ENCODE measurements around the gene SSR3. TPM values are rescaled to one million over a fixed set of nuclear protein-coding genes. Genes with fewer than 3 reads are reported as not detected.

Gene SSR3
- total and polyA plus RNA-seq, 2 of the 13 experiments (the other 11 are each of a cell fraction or from before 2014, with no cell fraction given): 229 to 325 TPM

GRCh38 chr3:156599089-156599874 is 44.4 kb upstream of the SSR3 start:
- Histone ChIP-seq H3K9ac (ENCODE audit: insufficient read depth, low read depth, low read length) (no peak overlapping the region), H3K4me2 (ENCODE audit: low read depth, low read length) (no peak overlapping the region), H3K27ac (ENCODE audit: extremely low read length, insufficient read depth, low read length) (no peak overlapping the region), H3K27me3 (ENCODE audit: control insufficient read depth in 1 of 2, insufficient read depth in 2 of 2, low read length in 2 of 2) (peaks cover 0 to 4% of the 10 kb centered on the region in 2 experiments; a peak in 2 of 5 replicates), H3K9me3 (ENCODE audit: low read length) (no peaks in the 10 kb centered on the region), H3K79me2 (ENCODE audit: insufficient read depth, low read length) (no peaks in the 10 kb centered on the region), H3K36me3 (replicated peaks in 1 of 2; ENCODE audit: control insufficient read depth in 1 of 2, insufficient read depth in 2 of 2, low read length in 2 of 2) (no peaks in the 10 kb centered on the region), H4K20me1 (ENCODE audit: insufficient read depth, low read length) (no peaks in the 10 kb centered on the region), H3K4me3 (replicated peaks in 1 of 3; ENCODE audit: insufficient read depth in 1 of 3, low read depth in 2 of 3, low read length in 3 of 3) (no peak overlapping the region), H3K4me1 (ENCODE audit: insufficient read depth, low read length) (peaks cover 17% of the 10 kb centered on the region), H2AFZ (ENCODE audit: low read length) (no peak overlapping the region)
- 63% methylated on average over 9 of the region's 9 CpGs for WGBS (ENCODE audit: low lambda C conversion rate)
- in situ Hi-C loops (cut with HindIII; ENCODE audit: extremely low pct_ligation_motif_present, low pct_unique_long_range_greater_than_20kb) (no loop called here), intact Hi-C loops (cut with micrococcal nuclease; ENCODE audit: unreplicated experiment) (no loop called here)
- POLR2A ChIA-PET: no interaction called here
- DNase-seq (ENCODE audit: low spot score): no peak
- BruUV-seq (replicated peaks): no TSS peak
- FAIRE-seq: no peak
- CTCF ChIA-PET (ENCODE audit: low intra/inter-chr PET ratio, low total read pairs): no interaction called here
- no peak for TF ChIP-seq RFXAP (CRISPR knock-in tag; IDR thresholded peaks at IDR 0.05; ENCODE audit: borderline replicate concordance)
- no peak for TF ChIP-seq GTF3A (CRISPR knock-in tag; conservative IDR thresholded peaks at IDR 0.05)
- no peak for TF ChIP-seq MATR3 (CRISPR knock-in tag; IDR thresholded peaks at IDR 0.05)
- TF ChIP-seq ZSCAN20 (CRISPR knock-in tag; IDR thresholded peaks at IDR 0.05; ENCODE audit: borderline replicate concordance): no peak
- TF ChIP-seq KLF13 (CRISPR knock-in tag; IDR thresholded peaks at IDR 0.05): no peak
- no peak for ATAC-seq

- in situ Hi-C loops (cut with HindIII; ENCODE audit: extremely low pct_ligation_motif_present, low pct_unique_long_range_greater_than_20kb): no loop called here
These were observed 43.5 kb upstream of the SSR3 start for GRCh38 chr3:156598413-156598812.

More at GRCh38 chr3:156598413-156598812, 43.5 kb upstream of the SSR3 start:
- H3K4me1 ChIP-seq (ENCODE audit: insufficient read depth, low read length): peaks cover 25% of the 10 kb centered on the region
- WGBS (ENCODE audit: low lambda C conversion rate): 1% methylated on average over 6 of the region's 6 CpGs
- peak; percentile 96 for ATAC-seq
- no peak overlapping the region for H3K4me3 ChIP-seq (replicated peaks in 1 of 3; ENCODE audit: insufficient read depth in 1 of 3, low read depth in 2 of 3, low read length in 3 of 3)
- no peaks in the 10 kb centered on the region for H3K9me3 ChIP-seq (ENCODE audit: low read length)
- H3K4me2 ChIP-seq (ENCODE audit: low read depth, low read length): no peak overlapping the region
- TF ChIP-seq HNF4A (CRISPR knock-in tag; IDR thresholded peaks at IDR 0.05) (peak; percentile 44), ZNF772 (CRISPR knock-in tag; IDR thresholded peaks at IDR 0.05) (no peak), ZFX (CRISPR knock-in tag; IDR thresholded peaks at IDR 0.05; ENCODE audit: low read depth) (0 out of 2 replicates have a peak, but pooled peaks have one; percentile 35)
- no peak for FAIRE-seq
- BruUV-seq (replicated peaks): no TSS peak
- no peaks in the 10 kb centered on the region for H3K79me2 ChIP-seq (ENCODE audit: insufficient read depth, low read length)
- intact Hi-C loops (cut with micrococcal nuclease; ENCODE audit: unreplicated experiment): no loop called here
- no peak for DNase-seq (ENCODE audit: low spot score)
- no peaks in the 10 kb centered on the region for H3K36me3 ChIP-seq (replicated peaks in 1 of 2; ENCODE audit: control insufficient read depth in 1 of 2, insufficient read depth in 2 of 2, low read length in 2 of 2)
- H3K27me3 ChIP-seq (ENCODE audit: control insufficient read depth in 1 of 2, insufficient read depth in 2 of 2, low read length in 2 of 2): no peaks in the 10 kb centered on the region; a peak in 1 of 5 replicates
- no peak overlapping the region for H3K27ac ChIP-seq (ENCODE audit: extremely low read length, insufficient read depth, low read length)
- H2AFZ ChIP-seq (ENCODE audit: low read length): no peak overlapping the region
- no peaks in the 10 kb centered on the region for H4K20me1 ChIP-seq (ENCODE audit: insufficient read depth, low read length)
- POLR2A ChIA-PET: no interaction called here
- H3K9ac ChIP-seq (ENCODE audit: insufficient read depth, low read depth, low read length): no peak overlapping the region
- CTCF ChIA-PET (ENCODE audit: low intra/inter-chr PET ratio, low total read pairs): no interaction called here
